HAP-1 (cell line): ENCODE results near the gene RGS8.

Experiments
- DNase-seq, 2 experiments: peaks; one replicate each; pipeline ENCODE4 v3.0.0-alpha.2; 2016 to 2020; ENCODE audit warnings: low spot score in 2 of 2
- H3K27me3 ChIP-seq: fragments of 250-450 bp; sonication (Bioruptor Pico); 2 replicates; pipeline ENCODE4 v1.5.1; 2020; ENCODE audit warnings: low read depth, mild to moderate bottlenecking, moderate library complexity
- H3K36me3 ChIP-seq: fragments of 250-450 bp; sonication (Bioruptor Pico); replicated peaks from 2 replicates; pipeline ENCODE4 v1.5.1; 2020; ENCODE audit warnings: mild to moderate bottlenecking
- H3K4me1 ChIP-seq: fragments of 250-450 bp; sonication (Bioruptor Pico); 2 replicates; pipeline ENCODE4 v1.5.1; 2020; ENCODE audit warnings: mild to moderate bottlenecking
- H3K4me3 ChIP-seq: fragments of 250-450 bp; sonication (Bioruptor Pico); 2 replicates; pipeline ENCODE4 v1.5.1; 2020; ENCODE audit warnings: mild to moderate bottlenecking, moderate library complexity
- H3K9me3 ChIP-seq: fragments of 250-450 bp; sonication (Bioruptor Pico); 2 replicates; pipeline ENCODE4 v1.5.1; 2020; ENCODE audit warnings: mild to moderate bottlenecking, moderate library complexity
- in situ Hi-C: fragments of 300-500 bp; cut with MboI; formaldehyde crosslinking; loops from 3 replicates; pipeline ENCODE4 v1.14.3; 2020; ENCODE audit warnings: low sequenced_read_pairs, inconsistent platforms, mixed read lengths

Gene RGS8

DNA sequence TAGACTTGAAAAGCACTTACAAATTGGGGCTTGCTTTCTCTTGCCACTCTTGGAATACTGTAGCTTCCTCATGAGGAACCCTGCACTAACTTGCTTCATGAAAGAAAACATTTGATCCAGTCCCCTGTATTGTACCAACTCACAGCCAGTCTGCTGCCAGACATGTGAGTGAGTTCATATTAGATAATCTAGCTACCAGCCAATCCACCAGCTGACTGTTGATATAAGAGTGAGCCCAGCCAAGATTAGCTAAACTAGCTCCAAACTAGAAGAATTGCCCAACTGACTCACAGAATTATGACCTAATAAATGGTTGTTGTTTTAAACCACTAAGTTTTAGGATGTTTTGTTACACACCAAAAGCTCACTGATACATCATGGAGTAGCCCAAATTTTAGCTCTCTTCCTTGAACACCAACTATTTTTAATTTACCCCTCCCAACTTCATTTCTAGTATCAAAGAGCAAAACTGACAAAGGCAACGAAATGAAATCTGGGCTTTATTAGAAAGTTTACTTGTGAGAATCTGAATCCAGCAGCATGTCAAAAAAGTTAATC, 6.6 kb upstream of the RGS8 start:
- no peak for DNase-seq
- no peak overlapping the region for H3K4me3 ChIP-seq
- H3K9me3 ChIP-seq, result no peaks in the 10 kb centered on the region; the same call in 1 of the 2 replicates
- no peaks in the 10 kb centered on the region; the same call in none of the 2 replicates for H3K27me3 ChIP-seq
- no peaks in the 10 kb centered on the region for H3K4me1 ChIP-seq
- no peaks in the 10 kb centered on the region for H3K36me3 ChIP-seq
- in situ Hi-C loops, result no loop called here

DNA sequence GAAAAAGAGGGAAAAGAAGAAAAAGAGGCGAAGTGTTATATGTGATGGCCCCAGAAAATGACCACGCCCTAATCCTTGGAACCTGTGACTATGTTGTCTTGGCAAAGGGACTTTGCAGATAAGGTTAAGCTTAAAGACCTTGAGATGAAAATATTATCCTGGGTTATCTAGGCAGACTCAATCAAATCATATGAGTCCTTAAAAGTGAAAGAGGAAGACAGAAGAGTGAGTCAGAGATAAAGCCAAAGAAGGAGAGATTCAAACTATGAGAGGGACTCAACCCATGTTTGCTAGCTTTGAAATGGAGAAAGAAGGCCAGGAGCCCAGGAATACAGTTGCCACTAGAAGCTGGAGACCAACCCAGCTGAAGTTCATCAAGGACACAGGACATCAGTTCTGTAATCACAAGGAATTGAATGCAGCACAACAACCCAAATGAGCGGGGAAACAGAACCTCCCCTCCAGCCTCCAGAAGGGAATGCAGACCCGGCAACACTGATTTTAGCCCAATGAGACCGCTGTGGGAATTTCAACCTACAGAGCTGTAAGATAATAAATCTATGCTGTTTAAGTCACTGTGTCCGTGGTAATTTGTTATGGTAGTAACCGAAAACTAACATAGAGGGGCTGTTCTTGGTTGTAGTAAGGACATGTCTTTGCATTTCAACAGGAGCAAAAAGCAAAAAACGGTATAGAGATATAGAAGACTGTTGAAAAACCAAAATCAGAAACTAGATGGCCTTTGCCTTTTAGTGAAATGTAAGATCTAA, 4.2 kb upstream of the RGS8 start:
- H3K4me3 ChIP-seq, result no peak overlapping the region
- H3K36me3 ChIP-seq, result no peaks in the 10 kb centered on the region
- H3K9me3 ChIP-seq, result no peaks in the 10 kb centered on the region; the same call in 1 of the 2 replicates
- H3K27me3 ChIP-seq, result no peaks in the 10 kb centered on the region; the same call in none of the 2 replicates
- H3K4me1 ChIP-seq, result no peaks in the 10 kb centered on the region
- in situ Hi-C loops, result no loop called here
- DNase-seq, result no peak

DNA sequence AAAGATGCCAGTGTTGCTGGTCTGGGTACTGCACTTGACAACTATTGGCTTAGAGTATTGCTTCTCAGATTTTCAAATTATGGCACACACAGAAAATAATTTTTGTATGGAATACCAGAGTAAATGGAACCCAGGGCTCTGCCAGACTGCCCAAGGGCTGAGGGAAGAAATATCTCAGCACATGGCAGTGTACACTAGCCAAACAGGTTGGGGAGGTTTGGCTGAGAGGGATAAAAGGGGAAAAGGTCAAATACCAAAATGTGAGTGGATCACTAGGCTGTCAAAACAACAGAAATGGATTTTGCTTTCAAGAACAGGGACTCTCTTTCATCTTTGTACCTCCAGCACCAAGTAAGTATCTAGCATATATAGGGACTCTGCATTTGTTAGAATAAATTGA, 3.0 kb upstream of the RGS8 start:
- no peaks in the 10 kb centered on the region; the same call in none of the 2 replicates for H3K27me3 ChIP-seq
- no peaks in the 10 kb centered on the region for H3K36me3 ChIP-seq
- H3K9me3 ChIP-seq, result no peaks in the 10 kb centered on the region; the same call in 1 of the 2 replicates
- no peaks in the 10 kb centered on the region for H3K4me1 ChIP-seq
- in situ Hi-C loops, result no loop called here
- no peak overlapping the region for H3K4me3 ChIP-seq
- DNase-seq, result no peak

DNA sequence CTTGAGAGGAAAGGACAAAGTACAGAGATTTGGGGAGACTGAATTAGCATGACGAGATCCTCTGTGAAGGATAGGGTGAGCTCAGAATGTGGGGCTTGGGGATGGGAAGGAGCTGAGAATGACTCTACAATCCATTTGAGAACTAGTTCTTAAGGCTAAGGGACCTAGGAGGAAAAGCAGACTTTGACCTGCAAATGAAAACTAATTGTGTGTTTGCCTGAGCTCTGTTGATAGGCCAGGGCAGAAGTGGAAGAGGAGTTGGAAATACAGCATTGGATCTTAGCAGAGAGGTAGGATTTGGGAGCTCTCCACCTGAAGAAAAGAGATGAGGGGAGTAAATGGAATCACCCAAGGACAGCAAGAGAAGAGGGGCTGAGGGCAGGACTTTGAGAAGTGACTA, 2.1 kb upstream of the RGS8 start:
- no peak for DNase-seq
- Histone ChIP-seq H3K9me3 (no peaks in the 10 kb centered on the region; the same call in 1 of the 2 replicates), H3K36me3 (no peaks in the 10 kb centered on the region), H3K4me3 (no peak overlapping the region), H3K4me1 (no peaks in the 10 kb centered on the region), H3K27me3 (peaks cover 3% of the 10 kb centered on the region)
- in situ Hi-C loops, result no loop called here

DNA sequence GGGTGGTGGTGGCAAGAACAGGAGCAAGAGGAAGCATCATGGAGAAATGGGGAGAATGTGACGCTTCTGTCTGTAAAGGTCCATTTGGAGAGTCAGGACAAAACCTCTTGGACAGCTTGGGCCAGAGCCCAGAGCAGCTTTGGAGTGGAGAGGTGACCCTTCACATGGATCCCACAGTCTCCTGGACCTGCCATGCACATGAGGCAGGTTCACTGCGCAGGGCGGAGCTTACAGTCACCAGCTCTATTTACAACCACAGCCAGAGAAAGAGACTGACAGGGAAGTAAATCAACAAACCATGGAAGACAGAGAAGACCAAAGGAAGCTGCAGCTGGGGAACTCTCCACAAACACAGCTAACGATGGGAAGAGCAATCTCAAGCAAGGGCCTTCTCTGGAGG, 828 bp upstream of the RGS8 start:
- Histone ChIP-seq H3K4me3 (no peak overlapping the region), H3K9me3 (no peaks in the 10 kb centered on the region), H3K27me3 (peaks cover 3% of the 10 kb centered on the region), H3K4me1 (no peaks in the 10 kb centered on the region), H3K36me3 (no peaks in the 10 kb centered on the region)
- no peak for DNase-seq
- in situ Hi-C loops, result no loop called here

DNA sequence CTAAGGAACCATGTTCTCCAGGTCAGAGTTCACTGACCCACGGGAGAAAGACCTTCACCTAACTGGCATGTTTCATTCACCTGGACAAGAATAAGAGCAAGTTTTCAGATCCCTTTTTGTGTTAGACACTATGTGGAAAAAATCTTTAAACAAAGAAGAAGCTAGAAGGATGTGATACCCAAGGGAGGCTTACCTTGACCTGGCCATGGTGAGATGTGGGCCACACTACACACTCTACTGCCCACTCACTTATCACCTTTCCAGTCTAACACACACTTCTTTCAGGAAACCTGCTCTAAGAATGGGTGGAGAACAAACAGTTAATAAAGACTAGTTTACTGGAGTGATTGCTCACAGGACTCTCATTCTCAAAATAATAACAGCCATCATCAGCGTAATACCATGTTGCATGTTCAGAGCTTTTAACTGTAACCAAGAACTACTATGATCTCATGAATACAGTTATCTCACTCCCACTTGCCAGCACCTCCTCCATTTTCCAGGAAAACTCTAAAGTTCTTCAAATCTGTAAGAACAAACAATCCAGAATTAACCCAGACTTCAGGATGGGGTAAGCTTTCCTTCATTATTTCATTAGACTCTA, 1.4 kb downstream of the RGS8 start:
- Histone ChIP-seq H3K27me3 (peaks cover 3% of the 10 kb centered on the region), H3K4me1 (no peaks in the 10 kb centered on the region), H3K36me3 (no peaks in the 10 kb centered on the region), H3K4me3 (no peak overlapping the region), H3K9me3 (no peaks in the 10 kb centered on the region)
- in situ Hi-C loops, result no loop called here
- DNase-seq, result no peak

DNA sequence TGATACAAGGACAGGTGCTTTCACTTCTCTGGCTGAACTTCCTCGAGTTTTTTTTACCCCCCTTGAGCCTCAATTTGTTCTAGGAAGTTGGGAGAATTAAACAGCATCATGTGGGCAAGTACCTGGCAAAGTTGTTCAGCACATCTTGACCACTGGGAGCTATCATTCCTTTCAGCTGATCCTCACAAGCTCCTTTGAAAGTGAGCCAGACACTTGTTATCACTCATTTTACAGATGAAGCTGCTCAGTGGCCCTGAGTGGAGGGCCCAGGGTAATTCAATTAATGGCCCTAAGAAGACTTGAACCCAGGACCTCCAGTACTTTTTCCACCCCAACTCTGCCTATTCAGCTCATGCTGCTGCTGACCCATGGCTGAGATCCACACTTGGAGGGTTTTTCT, 2.0 kb downstream of the RGS8 start:
- H3K36me3 ChIP-seq, result no peaks in the 10 kb centered on the region
- H3K9me3 ChIP-seq, result no peaks in the 10 kb centered on the region
- DNase-seq, result no peak
- no peaks in the 10 kb centered on the region for H3K4me1 ChIP-seq
- H3K4me3 ChIP-seq, result no peak overlapping the region
- H3K27me3 ChIP-seq, result peaks cover 3% of the 10 kb centered on the region
- in situ Hi-C loops, result no loop called here

DNA sequence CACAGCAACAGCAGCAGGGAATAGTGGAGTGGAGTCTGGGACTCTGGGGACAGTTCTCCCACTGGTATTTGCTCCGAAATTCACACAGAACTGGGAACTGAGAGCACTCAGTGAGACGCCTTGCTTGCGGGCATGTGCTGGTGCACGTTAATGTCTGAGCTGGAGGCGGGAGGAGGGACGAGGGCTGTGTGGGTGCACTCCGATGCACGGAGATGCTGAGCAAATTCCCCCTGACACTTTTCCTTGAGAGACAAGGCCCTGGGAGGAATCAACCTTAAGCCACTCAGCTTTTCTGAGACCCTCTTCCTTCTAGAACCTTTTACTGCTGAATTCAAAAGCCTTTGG, 2.8 kb downstream of the RGS8 start:
- no peaks in the 10 kb centered on the region for H3K4me1 ChIP-seq
- in situ Hi-C loops, result no loop called here

DNA sequence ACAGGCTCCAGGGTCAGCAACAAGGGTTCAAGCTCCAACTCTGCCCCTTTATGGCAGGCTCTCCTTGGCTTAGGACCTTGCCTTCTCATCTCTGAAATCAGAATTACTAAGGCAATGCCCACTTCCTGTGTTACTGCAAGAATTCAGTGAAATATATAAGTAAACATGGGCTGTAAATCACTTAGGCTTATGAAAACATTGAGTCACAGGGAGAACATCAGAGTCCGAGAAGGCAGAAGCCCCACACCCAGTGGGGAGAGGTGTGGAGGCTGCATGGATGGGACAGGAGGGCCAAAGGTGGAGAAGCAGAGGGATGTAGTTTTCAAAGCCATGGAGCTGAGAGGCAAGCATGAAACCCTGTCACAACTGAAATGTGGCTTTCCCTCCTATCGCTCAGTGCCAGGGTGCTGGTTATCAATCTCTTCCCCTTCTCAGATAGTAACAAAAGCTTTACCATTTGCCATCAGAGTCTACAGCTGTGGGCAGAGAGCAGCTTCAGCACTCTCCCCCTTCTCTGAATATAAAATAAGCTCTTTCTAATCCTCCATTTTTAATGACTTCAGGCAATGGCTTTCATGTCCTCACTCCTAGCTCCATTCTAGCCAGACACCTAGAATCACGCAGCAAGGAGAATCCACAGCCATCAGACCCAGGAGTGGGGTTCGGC, 3.4 kb downstream of the RGS8 start:
- in situ Hi-C loops, result no loop called here
- Histone ChIP-seq H3K4me3 (no peak overlapping the region), H3K4me1 (no peaks in the 10 kb centered on the region), H3K27me3 (peaks cover 3% of the 10 kb centered on the region), H3K36me3 (no peaks in the 10 kb centered on the region), H3K9me3 (no peaks in the 10 kb centered on the region)
- no peak for DNase-seq

More for the DNA sequence above, 2.8 kb downstream of the RGS8 start:
- no peak overlapping the region for H3K4me3 ChIP-seq
- H3K9me3 ChIP-seq, result no peaks in the 10 kb centered on the region
- H3K36me3 ChIP-seq, result no peaks in the 10 kb centered on the region
- peaks cover 3% of the 10 kb centered on the region for H3K27me3 ChIP-seq
- DNase-seq, result no peak

DNA sequence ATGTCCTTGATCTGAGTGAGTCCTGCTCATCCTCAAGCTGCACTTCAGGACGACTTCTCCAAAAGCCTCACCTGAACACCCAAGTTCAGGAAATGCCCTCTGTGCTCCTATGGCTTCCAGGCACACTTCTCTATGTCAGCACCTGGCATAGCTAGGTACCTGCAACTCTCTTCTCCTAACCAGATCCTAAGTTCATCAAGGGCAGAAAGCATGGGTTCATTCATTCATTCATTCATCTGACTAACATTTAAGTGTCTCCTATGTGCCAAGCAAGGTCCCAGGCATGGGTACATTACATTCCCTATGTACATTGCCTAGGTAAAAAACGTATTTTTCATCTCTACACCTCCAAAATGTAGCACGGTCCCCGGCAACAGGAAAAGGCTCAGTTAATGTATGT, 4.0 kb downstream of the RGS8 start:
- in situ Hi-C loops, result no loop called here
- no peaks in the 10 kb centered on the region for H3K9me3 ChIP-seq
- H3K4me1 ChIP-seq, result no peaks in the 10 kb centered on the region
- no peak overlapping the region for H3K4me3 ChIP-seq
- no peak for DNase-seq
- no peaks in the 10 kb centered on the region for H3K36me3 ChIP-seq
- H3K27me3 ChIP-seq, result peaks cover 3% of the 10 kb centered on the region; the same call in 1 of the 2 replicates

DNA sequence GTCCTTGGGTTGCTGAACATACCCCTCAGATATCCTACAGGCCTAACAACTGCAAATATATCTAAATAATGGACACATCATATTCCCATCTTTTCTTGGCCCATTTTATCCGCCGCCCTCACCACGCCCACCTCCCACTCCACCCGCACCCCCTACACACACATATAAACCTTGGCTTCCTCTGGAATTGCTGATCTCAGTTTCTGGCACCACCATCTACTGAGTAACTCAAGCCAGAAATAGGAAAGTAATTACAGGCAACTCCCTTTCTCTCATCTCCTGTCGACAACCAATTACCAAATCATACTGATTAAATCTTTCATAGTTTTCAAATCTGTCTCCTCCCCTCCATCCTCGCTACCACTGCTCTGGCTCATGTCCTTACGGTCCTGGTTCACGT, 4.7 kb downstream of the RGS8 start:
- H3K4me3 ChIP-seq, result no peak overlapping the region
- H3K27me3 ChIP-seq, result peaks cover 3% of the 10 kb centered on the region; the same call in 1 of the 2 replicates
- H3K4me1 ChIP-seq, result no peaks in the 10 kb centered on the region
- H3K9me3 ChIP-seq, result no peaks in the 10 kb centered on the region
- DNase-seq, result no peak
- in situ Hi-C loops, result no loop called here
- no peaks in the 10 kb centered on the region for H3K36me3 ChIP-seq

DNA sequence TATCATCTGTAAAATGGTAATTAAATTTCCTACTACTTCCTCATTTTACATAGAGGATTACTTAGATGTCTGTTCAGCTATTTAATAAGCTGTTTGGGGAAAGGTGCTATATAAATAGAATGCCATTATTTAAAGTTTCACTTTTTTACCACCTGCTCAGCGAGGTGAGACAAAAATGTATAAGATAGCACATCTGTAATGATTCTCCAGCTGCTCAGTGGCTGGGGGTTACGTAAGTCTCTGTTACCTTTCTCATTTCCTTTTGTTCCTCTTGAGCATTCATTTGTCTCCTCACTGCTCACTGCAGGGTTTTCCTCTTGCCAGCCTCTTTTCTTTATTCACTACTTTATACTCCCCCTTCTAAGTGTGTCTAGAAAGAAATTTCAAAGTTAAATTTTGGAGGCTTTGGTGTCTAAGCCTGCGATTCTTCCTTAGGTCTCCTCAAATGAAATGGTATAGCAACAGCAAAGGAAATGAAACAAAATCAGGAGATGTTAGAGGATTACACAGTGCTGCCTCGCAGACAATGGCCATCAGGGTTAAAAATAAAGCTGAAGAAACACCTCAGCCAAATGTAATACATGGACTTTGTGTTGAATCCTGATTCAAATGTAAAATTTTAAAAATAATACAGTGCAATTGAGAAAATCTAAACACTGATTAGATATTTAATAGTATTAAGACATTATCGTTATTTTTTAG, 6.8 kb downstream of the RGS8 start:
- DNase-seq, result no peak
- no peaks in the 10 kb centered on the region for H3K4me1 ChIP-seq
- no peaks in the 10 kb centered on the region for H3K36me3 ChIP-seq
- no peaks in the 10 kb centered on the region for H3K9me3 ChIP-seq
- in situ Hi-C loops, result no loop called here
- peaks cover 8% of the 10 kb centered on the region for H3K27me3 ChIP-seq
- H3K4me3 ChIP-seq, result no peak overlapping the region

DNA sequence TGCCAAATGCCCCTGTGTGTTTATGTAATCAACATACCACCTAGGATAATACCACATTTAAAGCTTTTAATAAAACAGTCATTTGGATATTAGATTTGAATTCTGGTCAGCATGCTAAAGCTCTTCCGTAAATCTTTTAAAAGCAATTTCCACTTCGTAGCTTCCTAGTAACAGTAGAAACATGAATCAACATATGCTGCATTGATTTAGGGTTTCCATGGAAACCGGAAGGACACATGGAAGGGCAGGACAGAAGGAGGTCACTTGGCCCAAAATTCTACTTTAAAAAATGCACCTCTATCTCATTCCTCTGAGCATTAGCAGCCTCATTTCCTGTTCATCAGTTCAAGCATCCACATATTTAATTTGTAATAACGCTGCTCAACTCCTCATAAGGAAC, 8.1 kb downstream of the RGS8 start:
- Histone ChIP-seq H3K4me3 (no peak overlapping the region), H3K27me3 (peaks cover 17% of the 10 kb centered on the region), H3K4me1 (no peaks in the 10 kb centered on the region), H3K36me3 (no peaks in the 10 kb centered on the region), H3K9me3 (no peaks in the 10 kb centered on the region)
- in situ Hi-C loops, result no loop called here
- no peak for DNase-seq
